HepG2 (cell line): ENCODE measurements around the gene POLR2F. TPM values are rescaled to one million over a fixed set of nuclear protein-coding genes. Genes with fewer than 3 reads are reported as not detected.

ENCODE experiments used
- FIP1L1 ChIP-seq: fragments of 200-400 bp; formaldehyde crosslinking; IDR thresholded peaks from 2 replicates; pipeline ENCODE4 v1.6.1; 2018; ENCODE audit warnings: low read depth, mild to moderate bottlenecking, low read length, moderate library complexity, borderline replicate concordance; ENCODE audit not compliant: insufficient read depth
- FOSL2 ChIP-seq: sonication (generic); formaldehyde crosslinking; IDR thresholded peaks from 2 replicates; pipeline ENCODE4 v1.4.0; 2020; ENCODE audit warnings: missing genetic modification reagents
- MEF2D ChIP-seq: sonication (generic); formaldehyde crosslinking; IDR thresholded peaks from 2 replicates; pipeline ENCODE4 v1.5.1; 2020; ENCODE audit warnings: mild to moderate bottlenecking, missing genetic modification reagents
- NFKB2 ChIP-seq: sonication (generic); formaldehyde crosslinking; IDR thresholded peaks from 2 replicates; pipeline ENCODE4 v1.4.0; 2020; ENCODE audit warnings: missing genetic modification reagents, borderline replicate concordance
- NONO ChIP-seq, 2 experiments: fragments of 450-650 bp in 1 of 2; sonication (generic) in 1 of 2; formaldehyde crosslinking in 1 of 2; IDR thresholded peaks in 1 of 2; conservative IDR thresholded peaks in 1 of 2; 2 replicates each; pipeline versions ENCODE4 v1.6.1 to v1.8.0; 2017 to 2022; ENCODE audit warnings: mild to moderate bottlenecking in 1 of 2, missing genetic modification reagents in 1 of 2, moderate library complexity in 1 of 2
- PAF1 ChIP-seq: IDR thresholded peaks from 2 replicates; pipeline ENCODE4 v1.6.1; 2016; ENCODE audit warnings: missing genetic modification reagents, missing compliant biosample characterization
- RBM22 ChIP-seq: fragments of 200-400 bp; formaldehyde crosslinking; optimal IDR thresholded peaks from 2 replicates; pipeline ENCODE3; 2017; ENCODE audit warnings: mild to moderate bottlenecking, low read length, moderate library complexity
- STAT5B ChIP-seq: sonication (generic); formaldehyde crosslinking; IDR thresholded peaks from 2 replicates; pipeline ENCODE4 v1.4.0; 2020; ENCODE audit warnings: missing genetic modification reagents
- ZFP37 ChIP-seq: sonication (generic); formaldehyde crosslinking; IDR thresholded peaks from 2 replicates; pipeline ENCODE4 v1.4.0; 2020; ENCODE audit warnings: missing genetic modification reagents, borderline replicate concordance
- ZNF260 ChIP-seq: sonication (generic); formaldehyde crosslinking; IDR thresholded peaks from 2 replicates; pipeline ENCODE4 v1.4.0; 2020; ENCODE audit warnings: missing genetic modification reagents, low read depth, mild to moderate bottlenecking, borderline replicate concordance
- ZNF333 ChIP-seq: sonication (generic); formaldehyde crosslinking; IDR thresholded peaks from 2 replicates; pipeline ENCODE4 v1.4.0; 2020; ENCODE audit warnings: mild to moderate bottlenecking, missing genetic modification reagents, borderline replicate concordance
- ZNF446 ChIP-seq: sonication (generic); formaldehyde crosslinking; IDR thresholded peaks from 2 replicates; pipeline ENCODE4 v1.5.0; 2020; ENCODE audit warnings: mild to moderate bottlenecking, missing genetic modification reagents
- ZNF782 ChIP-seq: sonication (generic); formaldehyde crosslinking; IDR thresholded peaks from 2 replicates; pipeline ENCODE4 v1.4.0; 2020; ENCODE audit warnings: missing genetic modification reagents, mild to moderate bottlenecking, borderline replicate concordance
- polyA plus RNA-seq, 8 experiments: library from polyadenylated mRNA; depleted of rRNA in 3 of 8; stranded (reverse) in 7 of 8; unstranded in 1 of 8; fragments of >200 nt; fragmentation: Illumina TruSeq in 4 of 8; extraction: Trizol in 4 of 8; gene quantifications; 2 replicates each; pipeline versions ENCODE4 v1.2.1 to v1.2.3, GENCODE V29; 2011 to 2016; ENCODE audit warnings: low read depth in 4 of 8, missing spikeins in 1 of 8, mixed read lengths in 1 of 8; ENCODE audit not compliant: insufficient read depth in 1 of 8
- total RNA-seq, 5 experiments: library from RNA; depleted of rRNA; stranded (reverse); fragments of >200 nt; fragmentation: Illumina TruSeq; extraction: Trizol; gene quantifications; 2 replicates each; pipeline ENCODE4 v1.2.3, GENCODE V29; 2016; ENCODE audit warnings: low read depth in 1 of 5
- TF ChIP-seq, protein P1 (sequence below): sonication (generic); formaldehyde crosslinking; IDR thresholded peaks from 2 replicates; pipeline ENCODE4 v1.4.0; 2020; ENCODE audit warnings: missing genetic modification reagents
- TF ChIP-seq, protein P2 (sequence below): sonication (generic); formaldehyde crosslinking; IDR thresholded peaks from 2 replicates; pipeline ENCODE4 v1.5.1; 2020; ENCODE audit warnings: mild to moderate bottlenecking, missing genetic modification reagents
- TF ChIP-seq, protein P3 (sequence below), 2 experiments: fragments of 450-650 bp in 1 of 2; sonication (generic) in 1 of 2; formaldehyde crosslinking; IDR thresholded peaks; 2 replicates each; pipeline versions ENCODE4 v1.5.0 to v1.8.0; 2020 to 2022; ENCODE audit warnings: mild to moderate bottlenecking in 1 of 2, missing genetic modification reagents in 1 of 2
- TF ChIP-seq, protein P4 (sequence below): sonication (generic); formaldehyde crosslinking; IDR thresholded peaks from 2 replicates; pipeline ENCODE4 v1.4.0; 2020; ENCODE audit warnings: mild to moderate bottlenecking, missing genetic modification reagents
- TF ChIP-seq, protein P5 (sequence below): sonication (generic); formaldehyde crosslinking; IDR thresholded peaks from 2 replicates; pipeline ENCODE4 v1.4.0; 2020; ENCODE audit warnings: missing genetic modification reagents

The POLR2F gene
- total and polyA plus RNA-seq, 2 of the 13 experiments (the other 11 are each of a cell fraction or from before 2014, with no cell fraction given): 135 to 158 TPM

DNA sequence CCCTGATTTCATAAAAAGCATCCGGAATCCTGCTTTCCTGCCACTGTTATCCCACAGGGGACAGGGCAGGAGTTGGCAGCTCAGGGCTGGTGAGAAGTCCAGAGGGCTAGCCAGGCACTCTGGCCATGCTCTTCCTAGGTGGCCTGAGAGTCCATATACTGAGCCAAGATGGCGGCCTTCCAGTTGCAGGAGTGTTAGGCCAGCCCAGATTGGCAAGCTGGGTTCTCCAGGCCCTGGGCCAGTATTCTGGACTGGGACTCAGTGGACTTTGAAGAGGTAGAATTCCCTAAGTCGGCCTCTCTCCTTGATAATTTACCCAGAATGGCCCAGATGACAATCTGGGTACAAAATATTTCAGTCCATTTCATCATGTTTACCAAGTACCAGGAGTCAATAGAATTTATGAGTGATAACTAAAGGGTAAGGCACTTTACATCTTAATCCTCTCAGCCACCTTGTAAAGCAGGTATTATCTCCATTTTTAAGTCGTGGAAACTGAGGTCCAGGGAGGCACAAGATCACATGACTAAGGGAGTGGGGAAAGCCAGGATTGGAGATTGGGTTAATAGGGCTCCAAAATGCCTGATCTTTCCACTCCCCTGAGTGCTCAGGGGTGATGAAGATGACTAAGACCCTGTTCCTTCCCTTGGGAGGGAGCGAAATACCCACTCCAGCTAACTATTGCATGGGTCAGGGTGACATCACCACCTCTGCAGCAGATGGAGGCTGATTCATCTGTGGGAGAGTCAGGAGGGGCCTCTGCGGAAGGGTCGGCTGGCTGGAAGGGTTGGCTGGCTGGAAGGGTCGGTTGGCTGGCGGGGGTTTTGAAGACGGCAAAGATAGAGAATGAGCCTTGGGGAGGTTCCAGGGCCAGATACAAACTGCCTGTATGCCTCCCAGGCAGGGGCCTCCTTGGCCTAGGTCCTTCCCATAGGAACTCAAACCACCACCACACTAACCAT lies 48.6 kb upstream of the POLR2F start (continued):
- TF ChIP-seq, protein P1, sequence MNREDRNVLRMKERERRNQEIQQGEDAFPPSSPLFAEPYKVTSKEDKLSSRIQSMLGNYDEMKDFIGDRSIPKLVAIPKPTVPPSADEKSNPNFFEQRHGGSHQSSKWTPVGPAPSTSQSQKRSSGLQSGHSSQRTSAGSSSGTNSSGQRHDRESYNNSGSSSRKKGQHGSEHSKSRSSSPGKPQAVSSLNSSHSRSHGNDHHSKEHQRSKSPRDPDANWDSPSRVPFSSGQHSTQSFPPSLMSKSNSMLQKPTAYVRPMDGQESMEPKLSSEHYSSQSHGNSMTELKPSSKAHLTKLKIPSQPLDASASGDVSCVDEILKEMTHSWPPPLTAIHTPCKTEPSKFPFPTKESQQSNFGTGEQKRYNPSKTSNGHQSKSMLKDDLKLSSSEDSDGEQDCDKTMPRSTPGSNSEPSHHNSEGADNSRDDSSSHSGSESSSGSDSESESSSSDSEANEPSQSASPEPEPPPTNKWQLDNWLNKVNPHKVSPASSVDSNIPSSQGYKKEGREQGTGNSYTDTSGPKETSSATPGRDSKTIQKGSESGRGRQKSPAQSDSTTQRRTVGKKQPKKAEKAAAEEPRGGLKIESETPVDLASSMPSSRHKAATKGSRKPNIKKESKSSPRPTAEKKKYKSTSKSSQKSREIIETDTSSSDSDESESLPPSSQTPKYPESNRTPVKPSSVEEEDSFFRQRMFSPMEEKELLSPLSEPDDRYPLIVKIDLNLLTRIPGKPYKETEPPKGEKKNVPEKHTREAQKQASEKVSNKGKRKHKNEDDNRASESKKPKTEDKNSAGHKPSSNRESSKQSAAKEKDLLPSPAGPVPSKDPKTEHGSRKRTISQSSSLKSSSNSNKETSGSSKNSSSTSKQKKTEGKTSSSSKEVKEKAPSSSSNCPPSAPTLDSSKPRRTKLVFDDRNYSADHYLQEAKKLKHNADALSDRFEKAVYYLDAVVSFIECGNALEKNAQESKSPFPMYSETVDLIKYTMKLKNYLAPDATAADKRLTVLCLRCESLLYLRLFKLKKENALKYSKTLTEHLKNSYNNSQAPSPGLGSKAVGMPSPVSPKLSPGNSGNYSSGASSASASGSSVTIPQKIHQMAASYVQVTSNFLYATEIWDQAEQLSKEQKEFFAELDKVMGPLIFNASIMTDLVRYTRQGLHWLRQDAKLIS (CRISPR knock-in tag): no peak
- no peak for TF ChIP-seq NFKB2
- TF ChIP-seq NONO (IDR thresholded peaks at IDR 0.05): no peak
- no peak for TF ChIP-seq NONO (CRISPR knock-in tag; conservative IDR thresholded peaks at IDR 0.05)
- peak; percentile 85 for TF ChIP-seq FOSL2 (CRISPR knock-in tag)
- no peak for TF ChIP-seq ZFP37 (CRISPR knock-in tag)
- TF ChIP-seq STAT5B (CRISPR knock-in tag): no peak
- TF ChIP-seq PAF1 (CRISPR knock-in tag): no peak
- no peak for TF ChIP-seq ZNF446 (CRISPR knock-in tag)
- TF ChIP-seq, protein P2, sequence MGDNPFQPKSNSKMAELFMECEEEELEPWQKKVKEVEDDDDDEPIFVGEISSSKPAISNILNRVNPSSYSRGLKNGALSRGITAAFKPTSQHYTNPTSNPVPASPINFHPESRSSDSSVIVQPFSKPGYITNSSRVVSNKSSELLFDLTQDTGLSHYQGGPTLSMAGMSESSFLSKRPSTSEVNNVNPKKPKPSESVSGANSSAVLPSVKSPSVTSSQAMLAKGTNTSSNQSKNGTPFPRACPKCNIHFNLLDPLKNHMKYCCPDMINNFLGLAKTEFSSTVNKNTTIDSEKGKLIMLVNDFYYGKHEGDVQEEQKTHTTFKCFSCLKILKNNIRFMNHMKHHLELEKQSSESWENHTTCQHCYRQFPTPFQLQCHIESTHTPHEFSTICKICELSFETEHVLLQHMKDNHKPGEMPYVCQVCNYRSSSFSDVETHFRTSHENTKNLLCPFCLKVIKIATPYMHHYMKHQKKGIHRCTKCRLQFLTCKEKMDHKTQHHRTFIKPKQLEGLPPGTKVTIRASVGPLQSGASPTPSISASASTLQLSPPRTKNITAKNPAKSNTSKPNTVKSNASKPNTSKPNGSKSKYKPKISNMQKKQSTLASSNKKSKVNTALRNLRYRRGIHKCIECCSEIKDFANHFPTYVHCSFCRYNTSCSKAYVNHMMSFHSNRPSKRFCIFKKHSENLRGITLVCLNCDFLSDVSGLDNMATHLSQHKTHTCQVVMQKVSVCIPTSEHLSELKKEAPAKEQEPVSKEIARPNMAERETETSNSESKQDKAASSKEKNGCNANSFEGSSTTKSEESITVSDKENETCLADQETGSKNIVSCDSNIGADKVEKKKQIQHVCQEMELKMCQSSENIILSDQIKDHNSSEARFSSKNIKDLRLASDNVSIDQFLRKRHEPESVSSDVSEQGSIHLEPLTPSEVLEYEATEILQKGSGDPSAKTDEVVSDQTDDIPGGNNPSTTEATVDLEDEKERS (CRISPR knock-in tag): no peak
- no peak for TF ChIP-seq FIP1L1
- TF ChIP-seq, protein P3, sequence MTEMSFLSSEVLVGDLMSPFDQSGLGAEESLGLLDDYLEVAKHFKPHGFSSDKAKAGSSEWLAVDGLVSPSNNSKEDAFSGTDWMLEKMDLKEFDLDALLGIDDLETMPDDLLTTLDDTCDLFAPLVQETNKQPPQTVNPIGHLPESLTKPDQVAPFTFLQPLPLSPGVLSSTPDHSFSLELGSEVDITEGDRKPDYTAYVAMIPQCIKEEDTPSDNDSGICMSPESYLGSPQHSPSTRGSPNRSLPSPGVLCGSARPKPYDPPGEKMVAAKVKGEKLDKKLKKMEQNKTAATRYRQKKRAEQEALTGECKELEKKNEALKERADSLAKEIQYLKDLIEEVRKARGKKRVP (CRISPR knock-in tag; IDR thresholded peaks at IDR 0.05): peak in 1 of 2 experiments; percentile 64; a peak in 2 of 4 replicates
- no peak for TF ChIP-seq RBM22
- TF ChIP-seq ZNF333 (CRISPR knock-in tag): no peak
- TF ChIP-seq ZNF782: no peak
- TF ChIP-seq, protein P4, sequence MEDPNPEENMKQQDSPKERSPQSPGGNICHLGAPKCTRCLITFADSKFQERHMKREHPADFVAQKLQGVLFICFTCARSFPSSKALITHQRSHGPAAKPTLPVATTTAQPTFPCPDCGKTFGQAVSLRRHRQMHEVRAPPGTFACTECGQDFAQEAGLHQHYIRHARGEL (CRISPR knock-in tag): no peak
- 0 out of 2 replicates have a peak, but pooled peaks have one; percentile 22 for TF ChIP-seq MEF2D (CRISPR knock-in tag)
- TF ChIP-seq, protein P5, sequence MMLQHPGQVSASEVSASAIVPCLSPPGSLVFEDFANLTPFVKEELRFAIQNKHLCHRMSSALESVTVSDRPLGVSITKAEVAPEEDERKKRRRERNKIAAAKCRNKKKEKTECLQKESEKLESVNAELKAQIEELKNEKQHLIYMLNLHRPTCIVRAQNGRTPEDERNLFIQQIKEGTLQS (CRISPR knock-in tag): peak; percentile 75
- no peak for TF ChIP-seq ZNF260 (CRISPR knock-in tag)
